HG03469 (cell line): ENCODE results near the gene UBE2Z.
"Not testable (repeated sequence)": the region's sequence is repeated elsewhere in the genome, so short reads cannot be mapped to it uniquely, and the experiment has no call there.

Source experiments
- ATAC-seq: cut with Tn5 transposase; IDR thresholded peaks from one replicate; pipeline ENCODE4 v1.9.1; 2021; ENCODE audit warnings: mild to moderate bottlenecking, moderate library complexity, moderate number of reproducible peaks; ENCODE audit not compliant: unreplicated experiment

The UBE2Z gene

GRCh38 chr17:48908047-48908843 is at the start of gene UBE2Z:
TSS of gene UBE2Z (plus strand) at chr17:48908407. CDS start at chr17:48908504, 97 bp downstream.
- ATAC-seq, result peak; percentile 55

GRCh38 chr17:48860034-48860433 is 48.2 kb upstream of the UBE2Z start:
- no peak for ATAC-seq

- ATAC-seq, result no peak
These were observed 47.8 kb upstream of the UBE2Z start for GRCh38 chr17:48860456-48860855.

GRCh38 chr17:48868916-48869500 is 39.2 kb upstream of the UBE2Z start:
- no peak for ATAC-seq

- no peak for ATAC-seq
These were observed 38.3 kb upstream of the UBE2Z start for GRCh38 chr17:48869821-48870318.

GRCh38 chr17:48871035-48871550 is 37.1 kb upstream of the UBE2Z start:
- ATAC-seq, result no peak

GRCh38 chr17:48871551-48872351 is 36.5 kb upstream of the UBE2Z start:
- no peak for ATAC-seq

- ATAC-seq, result not testable (repeated sequence)
These were observed 35.8 kb upstream of the UBE2Z start for GRCh38 chr17:48872409-48872808.

GRCh38 chr17:48873209-48873608 is 35.0 kb upstream of the UBE2Z start:
- no peak for ATAC-seq

- no peak for ATAC-seq
These were observed 34.3 kb upstream of the UBE2Z start for GRCh38 chr17:48873696-48874443.

GRCh38 chr17:48878920-48879898 is 29.0 kb upstream of the UBE2Z start:
- no peak for ATAC-seq

- no peak for ATAC-seq
These were observed 25.9 kb upstream of the UBE2Z start for GRCh38 chr17:48882272-48882671.

GRCh38 chr17:48883171-48883570 is 25.0 kb upstream of the UBE2Z start:
- ATAC-seq, result no peak

- no peak for ATAC-seq
These were observed 18.1 kb upstream of the UBE2Z start for GRCh38 chr17:48890086-48890485.

- ATAC-seq, result no peak
These were observed 15.1 kb upstream of the UBE2Z start for GRCh38 chr17:48892940-48893645.

- ATAC-seq, result no peak
These were observed 14.3 kb upstream of the UBE2Z start for GRCh38 chr17:48893646-48894508.

- no peak for ATAC-seq
These were observed 13.3 kb upstream of the UBE2Z start for GRCh38 chr17:48894886-48895285.

- no peak for ATAC-seq
These were observed 7.0 kb upstream of the UBE2Z start for GRCh38 chr17:48901241-48901640.
